Endometrium (tissue), 2 donors: Measurements from ENCODE around the gene CPSF4L.
"Not testable (repeated sequence)": the region's sequence is repeated elsewhere in the genome, so short reads cannot be mapped to it uniquely, and the experiment has no call there.

ENCODE experiments used
- FAIRE-seq: peaks from 2 replicates; lab custom pipeline; 2012; peaks lifted over from hg19 to GRCh38; lab: Jason Lieb, UNC
- donor health status: control.
- donor health status: control.

CPSF4L gene, protein sequence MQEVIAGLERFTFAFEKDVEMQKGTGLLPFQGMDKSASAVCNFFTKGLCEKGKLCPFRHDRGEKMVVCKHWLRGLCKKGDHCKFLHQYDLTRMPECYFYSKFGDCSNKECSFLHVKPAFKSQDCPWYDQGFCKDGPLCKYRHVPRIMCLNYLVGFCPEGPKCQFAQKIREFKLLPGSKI

DNA sequence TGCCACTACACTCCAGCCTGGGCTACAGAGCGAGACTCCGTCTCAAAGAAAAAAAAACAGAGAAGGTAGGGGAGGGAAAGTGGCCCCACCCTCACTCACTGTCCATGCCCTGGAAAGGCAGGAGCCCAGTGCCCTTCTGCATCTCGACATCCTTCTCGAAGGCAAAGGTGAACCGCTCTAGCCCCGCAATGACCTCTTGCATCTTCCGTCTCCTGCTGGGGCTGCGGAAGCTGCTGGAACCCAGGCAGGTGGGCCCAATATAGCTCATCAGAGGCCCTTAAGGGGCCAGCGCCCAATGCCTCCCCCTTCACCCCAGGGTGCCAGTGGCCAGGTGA is at the start of gene CPSF4L:
Gene CPSF4L, minus strand, starts transcription at position 264 of the 335 bp plus-strand sequence. Its CDS starts 62 bp downstream, at position 202.
- no peak for FAIRE-seq

DNA sequence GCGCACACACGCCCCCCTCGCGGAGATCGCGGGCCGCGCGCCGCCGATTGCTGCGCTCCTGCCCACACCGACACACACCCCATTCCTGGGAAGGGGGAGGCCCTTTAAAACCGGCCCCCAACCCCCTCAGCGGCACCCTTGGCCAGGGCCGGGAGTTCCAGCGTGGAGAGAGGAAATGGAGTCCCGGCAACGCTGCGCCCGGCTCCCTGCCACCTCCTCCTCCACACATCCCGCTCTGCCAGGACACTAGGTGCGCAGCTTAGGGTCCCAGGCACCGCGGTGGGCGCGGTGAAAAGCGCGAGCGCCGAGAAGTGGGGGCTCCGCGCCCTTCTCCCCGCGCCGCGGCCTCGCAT is 49.7 kb upstream of the CPSF4L start:
- no peak for FAIRE-seq

DNA sequence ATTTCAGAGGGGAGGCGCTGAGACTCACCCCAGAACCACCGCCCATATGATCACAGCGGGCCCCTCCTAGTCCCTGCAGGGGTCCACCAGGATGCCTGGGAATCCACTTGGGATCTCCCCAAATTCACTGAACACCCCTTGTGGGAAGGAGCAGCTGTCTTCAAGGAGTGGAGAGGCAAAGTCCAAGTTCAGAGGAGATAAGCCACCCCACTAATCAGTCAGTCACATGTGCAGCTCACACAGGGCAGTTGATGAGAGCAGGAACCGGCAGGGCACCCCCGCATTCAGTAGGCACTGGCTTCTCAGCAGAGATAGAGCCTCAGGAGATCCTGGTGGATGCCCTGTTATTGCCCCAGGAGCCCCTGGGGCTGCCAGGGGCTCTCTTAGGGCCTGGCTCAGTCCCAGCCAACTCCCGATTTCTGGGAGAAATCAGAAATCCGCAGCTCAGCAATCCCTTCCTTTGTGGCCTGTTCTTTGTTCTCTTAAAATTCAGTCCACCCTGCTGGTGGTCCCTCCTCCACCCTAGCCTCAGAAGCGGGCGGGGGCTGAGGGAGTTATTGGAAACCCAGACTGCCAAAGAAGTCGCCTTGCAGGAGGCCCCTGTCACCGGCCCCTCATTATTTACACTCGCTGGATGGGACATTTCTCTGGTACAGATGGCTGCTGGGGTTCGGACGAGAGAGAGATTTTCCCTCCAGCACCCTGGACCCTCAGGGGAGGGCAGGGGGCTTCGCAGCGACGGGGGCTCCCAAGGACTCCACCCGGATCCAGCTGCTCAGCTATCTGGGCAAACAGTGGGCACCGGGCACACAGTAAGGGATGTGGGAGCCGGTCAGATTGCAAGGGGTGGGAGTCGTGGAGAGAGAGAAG is 48.3 kb upstream of the CPSF4L start:
- no peak for FAIRE-seq

DNA sequence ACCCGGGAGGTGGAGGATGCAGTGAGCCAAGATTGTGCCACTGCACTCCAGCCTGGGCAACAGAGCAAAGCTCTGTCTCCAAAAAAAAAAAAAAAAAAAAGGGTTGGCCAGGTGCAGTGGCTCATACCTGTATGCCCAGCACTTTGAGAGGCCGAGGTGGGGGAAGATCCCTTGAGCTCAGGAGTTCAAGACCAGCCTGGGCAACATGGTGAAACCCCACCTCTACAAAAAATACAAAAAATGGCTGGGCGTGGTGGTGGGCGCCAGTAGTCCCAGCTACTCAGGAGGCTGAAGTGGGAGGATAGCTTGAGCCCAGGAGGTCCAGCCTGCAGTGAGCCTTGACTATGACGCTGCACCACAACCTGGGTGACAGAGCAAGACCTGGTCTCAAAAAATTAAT is 47.3 kb upstream of the CPSF4L start:
- FAIRE-seq, result not testable (repeated sequence)

DNA sequence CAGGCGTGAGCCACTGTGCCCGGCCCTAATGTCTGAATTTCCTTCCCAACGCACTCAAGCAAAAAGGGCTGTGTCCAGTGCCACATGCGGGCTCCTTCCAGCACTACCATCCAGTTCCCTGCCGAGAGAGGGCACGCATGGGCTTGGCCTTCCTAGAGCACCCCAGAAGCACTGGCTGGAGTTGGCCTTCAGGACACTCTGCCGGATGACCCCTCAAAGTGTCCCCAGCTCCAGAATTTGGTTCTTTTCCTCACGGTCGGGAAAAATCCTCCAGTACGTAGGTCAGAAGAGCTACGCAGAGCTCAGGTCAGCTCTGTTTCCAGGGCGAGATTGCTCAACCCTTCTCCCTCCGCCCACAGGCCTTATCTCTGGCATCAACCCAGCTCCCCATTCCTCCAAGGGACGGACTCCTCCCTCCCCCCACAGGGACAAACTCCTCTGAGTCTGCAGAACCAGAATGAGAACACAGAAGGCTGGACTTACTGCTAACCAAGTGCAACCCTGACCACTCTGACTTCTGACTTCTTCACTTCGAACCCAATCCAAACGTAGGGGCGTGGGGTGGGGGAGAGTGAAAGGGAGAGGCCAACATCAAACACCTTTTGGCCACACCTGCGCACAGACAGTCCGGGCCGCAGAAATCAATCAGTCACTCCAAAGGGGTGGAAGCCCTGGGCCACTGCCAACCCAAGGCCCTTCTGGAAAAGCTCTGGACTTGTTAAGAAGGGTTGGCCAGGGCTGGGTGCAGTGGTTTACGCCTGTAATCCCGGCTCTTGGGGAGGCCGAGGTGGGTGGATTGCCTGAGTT is 46.5 kb upstream of the CPSF4L start:
- FAIRE-seq, result peak; percentile 73

DNA sequence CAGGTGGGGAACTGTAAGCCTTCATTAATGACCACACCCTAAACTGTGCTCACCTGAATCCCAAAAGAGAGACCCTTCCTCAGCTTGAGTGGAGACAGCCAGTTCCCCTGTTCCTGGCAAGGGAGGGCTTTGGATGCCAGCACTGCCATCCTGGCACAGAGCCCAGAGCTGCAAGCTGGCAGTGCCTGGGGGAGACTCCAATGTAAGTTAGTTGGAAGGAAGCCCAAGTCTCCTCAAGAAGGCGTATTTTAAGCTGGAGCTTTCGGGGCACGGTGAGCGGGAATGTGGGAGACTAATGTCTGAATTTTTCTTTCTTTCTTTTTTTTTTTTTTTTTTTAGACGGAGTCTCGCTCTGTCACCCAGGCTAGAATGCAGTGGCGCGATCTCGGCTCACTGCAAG is 45.5 kb upstream of the CPSF4L start:
- FAIRE-seq, result no peak

DNA sequence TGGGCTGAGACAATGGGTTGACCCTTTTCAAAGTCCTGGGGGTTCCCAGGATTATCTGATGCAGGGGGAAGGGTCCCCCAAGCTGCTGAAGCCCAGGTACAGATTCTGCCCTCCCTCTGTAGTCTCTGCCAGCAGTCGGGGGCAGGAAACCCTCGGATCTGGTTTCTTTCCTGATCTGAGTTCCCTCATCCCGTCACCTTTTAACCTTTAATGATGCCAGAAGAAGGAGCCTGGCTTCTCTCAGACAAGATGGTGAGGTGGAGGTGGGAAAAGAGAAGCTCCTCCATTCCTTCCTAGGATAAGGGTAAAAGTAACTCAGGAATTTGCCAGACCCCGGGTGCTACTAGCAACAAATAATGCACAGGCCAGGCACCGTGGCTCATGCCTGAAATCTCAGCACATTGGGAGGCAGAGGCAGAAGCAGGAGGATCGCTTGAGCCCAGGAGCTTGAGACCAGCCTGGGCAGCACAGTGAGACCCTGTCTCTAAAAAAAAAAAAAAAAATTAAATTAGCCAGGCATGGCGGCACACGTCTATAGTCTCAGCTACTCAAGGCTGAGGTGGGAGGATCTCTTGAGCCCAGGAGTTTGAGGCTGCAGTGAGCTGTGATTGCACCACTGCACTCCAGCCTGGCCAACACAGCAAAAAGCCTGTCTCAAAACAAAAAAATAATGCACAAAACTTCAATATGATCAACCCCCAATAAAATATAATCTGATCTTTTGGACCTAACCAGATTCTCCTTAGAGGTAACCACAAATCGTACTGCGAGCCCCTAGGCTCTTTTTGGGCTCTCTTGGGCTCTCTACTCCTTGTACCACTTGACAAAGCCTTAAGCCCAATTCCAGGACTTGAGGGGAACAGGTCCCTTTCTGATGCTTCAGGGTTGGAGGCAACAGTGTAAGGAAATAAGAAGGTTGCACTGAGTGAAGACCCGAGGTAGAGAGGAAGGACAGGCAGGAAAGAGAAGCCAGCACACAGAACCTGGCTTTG is 44.5 kb upstream of the CPSF4L start:
- no peak for FAIRE-seq

DNA sequence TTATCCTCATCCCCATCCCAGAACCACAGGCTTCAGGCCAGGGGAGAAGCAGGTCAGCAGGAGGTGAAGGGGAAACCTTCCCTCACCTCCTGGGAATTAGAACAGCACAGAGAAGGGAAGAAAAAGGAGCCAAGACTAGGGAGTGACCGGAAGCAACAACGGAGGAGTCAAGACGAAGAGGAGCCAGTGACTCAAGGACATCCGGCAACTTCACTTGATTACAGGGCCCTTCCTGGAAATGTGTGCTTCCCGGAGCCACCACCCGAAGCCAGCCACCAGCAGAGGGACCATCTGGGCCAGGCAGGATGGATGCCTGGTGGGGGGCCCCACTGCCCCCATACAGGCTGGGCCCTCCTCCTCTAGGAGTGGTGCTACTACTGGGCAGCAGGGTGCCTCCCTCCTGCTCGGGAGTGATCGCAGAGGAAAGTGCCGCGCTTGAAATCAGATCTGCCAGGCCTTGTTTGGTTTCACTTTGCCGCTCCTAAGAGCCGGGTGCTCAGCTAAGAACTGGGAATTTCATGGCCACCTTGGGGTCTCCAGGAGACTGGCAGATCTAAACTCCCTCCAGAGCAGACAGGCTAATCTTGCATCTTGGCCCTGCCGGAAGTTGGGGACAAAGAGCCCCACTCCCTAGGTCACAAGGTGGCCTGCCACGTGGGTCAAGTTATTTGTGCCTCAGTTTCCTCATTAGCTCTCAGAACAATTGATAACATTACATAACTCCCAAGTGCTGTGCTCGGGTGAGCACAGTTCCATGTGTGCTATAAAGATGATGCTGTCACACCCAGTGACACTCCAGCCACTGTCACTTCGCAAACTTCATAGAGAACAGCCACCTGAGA is 43.5 kb upstream of the CPSF4L start:
- FAIRE-seq, result no peak

DNA sequence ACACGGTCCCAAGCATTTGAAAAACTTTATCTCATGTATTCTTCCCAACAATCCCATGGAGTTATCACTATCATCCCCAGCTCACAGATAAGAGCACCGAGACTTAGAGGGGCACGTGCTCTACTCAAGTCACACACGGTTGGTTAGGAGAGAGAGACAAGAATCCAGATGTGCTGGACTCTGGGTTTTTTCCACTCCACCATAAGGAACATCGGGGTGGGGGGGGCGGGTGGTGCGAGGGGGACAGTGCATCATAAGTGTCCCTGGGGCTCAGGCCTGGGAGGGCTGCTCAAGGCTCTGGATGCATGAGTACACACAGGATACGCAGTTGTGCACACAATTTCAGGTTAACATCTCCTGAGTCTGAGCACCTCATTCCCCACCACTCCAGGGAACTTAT is 42.8 kb upstream of the CPSF4L start:
- no peak for FAIRE-seq

DNA sequence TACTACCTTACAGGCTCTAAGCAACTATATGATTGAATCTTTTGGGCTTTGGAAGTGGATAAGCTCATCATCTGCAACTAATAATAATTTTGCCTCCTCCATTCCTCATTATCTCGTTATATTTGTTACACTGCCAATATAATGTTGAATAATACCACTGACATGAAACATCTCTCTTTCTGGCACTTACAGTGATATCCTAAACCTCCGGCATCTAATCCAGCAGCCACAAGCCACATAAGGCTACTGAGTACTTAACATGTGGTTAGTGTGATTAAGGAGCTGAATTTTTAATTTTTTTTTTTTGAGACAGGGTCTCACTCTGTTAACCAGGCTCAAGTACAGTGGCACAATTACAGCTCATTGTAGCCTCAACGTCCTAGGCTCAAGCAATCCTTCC is 40.5 kb upstream of the CPSF4L start:
- no peak for FAIRE-seq

DNA sequence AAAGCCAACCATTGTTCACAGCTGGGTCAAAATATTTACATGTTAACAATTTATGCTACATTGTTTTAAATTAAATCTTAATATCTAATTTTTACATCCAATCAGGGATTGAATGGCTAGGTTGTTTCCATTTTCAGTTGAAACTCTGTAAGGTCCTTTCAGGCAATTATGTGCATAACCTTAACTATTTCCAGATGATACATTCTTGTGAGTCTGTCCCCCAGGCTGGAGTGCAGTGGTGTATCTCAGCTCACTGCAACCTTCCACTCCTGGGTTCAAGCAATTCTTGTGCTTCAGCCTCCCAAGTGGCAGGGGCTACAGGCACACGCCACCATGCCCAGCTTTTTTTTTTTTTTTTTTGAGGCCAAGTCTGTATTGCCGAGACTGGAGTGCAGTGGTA is 39.7 kb upstream of the CPSF4L start:
- FAIRE-seq, result no peak

DNA sequence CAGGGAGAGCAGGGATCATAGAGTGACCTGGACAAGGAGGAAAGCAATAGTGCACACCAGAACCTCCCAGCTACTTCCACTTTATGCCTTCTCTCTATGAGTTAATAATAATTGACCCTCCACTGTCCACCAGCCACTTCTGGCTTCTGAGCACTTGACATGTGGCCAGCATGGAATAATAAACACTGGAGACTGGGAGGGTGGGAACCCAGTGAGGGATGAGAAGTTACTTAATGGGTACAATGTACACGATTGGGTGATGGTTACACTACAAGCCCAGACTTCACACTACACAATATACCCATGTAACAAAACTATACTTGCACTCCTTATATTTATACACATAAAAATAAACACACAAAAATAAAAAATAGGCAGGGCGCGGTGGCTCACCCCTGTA is 38.7 kb upstream of the CPSF4L start:
- no peak for FAIRE-seq

DNA sequence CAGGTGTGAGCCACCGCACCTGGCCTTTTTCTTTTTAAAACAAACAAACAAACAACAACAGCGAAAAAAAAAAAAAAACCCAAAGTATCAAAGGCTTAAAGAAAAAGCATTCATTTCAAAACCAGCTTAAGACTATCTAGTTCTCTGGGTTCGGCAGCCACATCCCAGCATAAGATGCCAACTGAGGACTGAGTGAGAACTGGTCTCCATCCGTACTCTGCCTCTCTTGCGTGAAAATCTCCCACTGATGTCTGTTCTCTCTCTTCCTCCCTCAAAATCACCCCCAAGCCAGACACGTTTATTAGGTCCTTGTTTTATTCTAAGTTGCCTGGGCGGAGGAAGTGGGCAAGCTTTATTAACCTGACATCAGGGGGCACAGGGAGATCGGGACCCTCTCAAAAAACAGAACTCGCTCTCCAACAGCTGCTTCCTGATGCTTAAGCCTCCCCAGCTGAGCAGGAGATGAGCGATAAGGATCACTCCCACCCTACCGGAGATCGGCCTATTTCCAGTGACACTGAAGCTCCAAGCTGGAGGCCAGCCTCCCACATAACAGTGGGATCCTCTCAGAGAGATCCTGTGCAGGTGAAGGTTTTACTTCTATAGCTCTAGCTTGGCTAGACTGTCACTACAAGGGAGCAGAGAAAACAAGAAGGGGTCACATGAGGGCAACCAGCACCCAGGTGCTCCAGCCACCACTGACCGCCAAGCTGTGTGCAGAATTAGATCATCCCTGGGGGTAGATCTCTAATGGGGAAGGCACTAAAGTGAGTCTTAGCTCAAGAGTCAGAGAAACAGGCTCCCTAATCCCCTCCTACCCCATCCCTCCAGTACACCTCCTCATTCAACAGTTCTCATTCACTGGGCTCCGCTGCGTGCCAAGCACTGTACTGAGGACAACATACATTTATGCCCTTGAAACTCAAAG is 36.5 kb upstream of the CPSF4L start:
- no peak for FAIRE-seq

DNA sequence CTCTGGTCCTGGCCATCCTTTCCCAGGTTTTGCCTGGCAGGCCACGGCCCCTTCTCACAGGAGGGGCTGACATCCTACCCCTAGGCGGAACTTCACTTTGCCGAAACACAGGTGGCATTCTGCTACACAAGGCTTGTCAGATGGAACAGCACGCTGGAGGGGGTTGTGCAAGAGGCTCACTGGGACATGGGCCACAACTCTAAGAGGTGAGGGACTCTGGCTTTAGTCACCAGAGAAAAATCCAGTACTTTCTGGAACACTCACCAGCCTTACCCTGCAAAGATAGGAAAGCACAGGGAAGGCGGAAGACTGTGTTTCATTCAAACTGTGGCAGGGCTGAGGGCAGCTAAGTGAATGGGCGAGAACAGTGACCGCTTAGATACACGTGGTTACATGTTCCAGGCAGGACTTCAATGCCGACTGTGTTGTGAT is 31.8 kb upstream of the CPSF4L start:
- FAIRE-seq, result no peak

DNA sequence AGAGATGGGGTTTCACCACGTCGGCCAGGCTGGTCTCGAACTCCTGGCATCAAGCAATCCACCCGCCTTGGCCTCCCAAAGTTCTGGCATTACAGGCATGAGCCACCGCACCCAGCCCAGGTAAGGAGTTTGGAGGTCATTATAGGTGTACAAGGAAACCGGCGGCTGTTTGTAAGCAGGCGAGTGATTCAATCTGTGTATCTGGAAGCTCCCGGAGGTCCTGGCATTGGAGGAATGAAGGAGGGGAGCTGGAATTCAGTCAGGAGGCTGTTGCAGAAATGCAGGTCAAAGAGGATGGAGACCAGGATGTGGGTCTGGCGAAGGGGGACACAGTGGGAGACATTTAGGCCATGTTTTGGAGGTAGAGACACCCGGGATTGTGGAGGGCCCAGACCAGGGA is 31.4 kb upstream of the CPSF4L start:
- FAIRE-seq, result no peak

DNA sequence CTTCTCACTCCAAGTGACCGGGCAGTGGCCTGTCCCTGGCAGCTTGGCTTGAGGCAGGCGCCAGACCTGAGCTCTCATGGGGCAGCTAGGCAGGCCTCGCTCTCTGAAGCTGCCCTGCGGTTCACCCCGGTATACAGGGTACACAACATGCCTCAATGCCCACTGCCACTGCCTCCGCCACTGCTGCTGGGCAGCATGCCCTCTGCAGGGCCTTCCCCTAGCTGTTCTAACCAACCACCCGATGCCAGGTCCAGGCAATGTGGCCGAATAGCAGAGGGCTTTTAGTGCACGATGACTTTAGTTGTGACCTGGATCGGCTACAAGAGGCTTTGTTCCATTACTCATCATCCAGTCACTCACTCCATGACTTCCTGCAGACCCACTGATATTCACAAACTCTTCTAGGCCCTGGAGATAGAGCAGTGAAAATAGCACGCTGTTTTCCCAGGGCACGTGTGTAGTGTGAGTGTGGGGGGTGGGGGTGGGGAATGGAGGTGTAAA is 30.4 kb upstream of the CPSF4L start:
- no peak for FAIRE-seq

DNA sequence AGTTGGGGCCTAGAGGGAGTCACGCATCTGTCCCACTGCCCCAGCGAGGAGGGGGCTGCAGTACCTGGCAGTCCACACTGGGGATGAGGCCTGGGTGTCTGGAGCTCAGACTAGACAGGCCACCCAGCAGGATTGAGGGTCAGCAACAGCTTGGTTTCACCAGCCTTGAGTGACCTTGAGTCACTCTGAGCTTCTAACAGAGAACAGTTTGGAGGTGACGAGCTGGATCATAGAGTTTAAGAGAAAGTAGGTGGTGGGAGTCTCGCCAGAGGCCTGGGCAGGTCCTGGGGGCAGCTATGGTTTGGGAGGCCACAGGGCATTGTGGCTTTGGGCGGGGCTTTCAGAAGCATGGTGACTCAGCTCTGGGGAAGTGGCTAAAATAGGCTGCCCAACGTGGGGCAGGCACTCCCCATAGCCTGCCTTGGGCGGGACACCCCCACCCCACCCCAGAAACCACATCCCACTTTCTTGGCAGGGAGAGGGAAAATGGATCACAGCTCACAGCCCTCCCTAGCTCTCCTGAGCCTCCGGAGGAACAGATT is 29.7 kb upstream of the CPSF4L start:
- no peak for FAIRE-seq

DNA sequence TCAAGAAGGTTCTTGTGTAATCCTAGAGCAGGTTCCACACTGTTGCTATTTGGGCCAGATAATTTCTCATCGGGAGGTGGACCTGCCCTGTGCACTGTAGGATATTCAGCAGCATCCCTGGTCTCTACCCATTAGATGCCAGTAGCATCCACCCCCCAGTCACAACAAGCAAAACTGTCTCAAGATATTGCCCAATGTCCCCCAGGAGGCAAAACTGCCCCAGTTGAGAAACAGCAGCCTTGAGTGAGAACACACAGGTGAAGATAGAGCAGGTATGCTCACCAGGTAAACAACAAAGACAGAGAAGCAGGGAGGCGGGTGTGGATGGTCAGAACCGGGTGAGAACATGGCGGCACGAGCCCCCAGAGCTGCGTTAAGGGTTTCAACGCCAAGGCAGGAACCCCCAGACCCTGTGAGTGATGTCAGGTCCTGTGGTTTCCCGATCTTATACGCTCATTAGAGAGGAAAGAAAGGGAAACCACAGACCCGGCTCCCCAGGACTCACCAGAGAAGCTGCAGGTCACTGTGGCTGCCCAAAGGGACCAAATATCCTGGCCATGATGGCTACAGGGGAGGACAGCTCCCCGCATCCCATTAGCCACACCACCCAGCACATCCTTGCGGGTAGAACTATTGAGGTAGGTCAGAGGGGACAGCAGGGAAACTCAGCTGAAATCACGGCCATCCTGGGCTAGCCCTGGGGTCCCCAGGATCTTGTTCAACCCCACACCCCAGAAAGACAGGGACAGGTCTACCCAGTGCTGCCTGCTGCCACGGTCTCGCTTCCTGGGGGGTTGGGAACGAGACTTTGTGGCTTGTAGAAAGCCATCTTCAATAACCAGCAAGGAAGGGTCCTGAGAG is 28.9 kb upstream of the CPSF4L start:
- no peak for FAIRE-seq
